Pulmonary artery endothelial cell (primary cell): ENCODE results near the gene CAMK1G. TPM values are rescaled to one million over a fixed set of nuclear protein-coding genes. Genes with fewer than 3 reads are reported as not detected.

ENCODE experiments used
- DNase-seq: peaks from one replicate; pipeline ENCODE4 v3.0.0-alpha.2; 2011; ENCODE audit warnings: low read depth, low spot score
- total RNA-seq: library from RNA; depleted of rRNA; stranded (reverse); fragments of >200 nt; gene quantifications from 2 replicates; pipeline ENCODE4 v1.2.3, GENCODE V29; 2014

CAMK1G gene
- total RNA-seq, 1 donor from 2014 or later = not detected

GRCh38 chr1:209635850-209636249 is 52.3 kb downstream of the CAMK1G start:
- DNase-seq = no peak

- DNase-seq = no peak
Measured at GRCh38 chr1:209641832-209642172, 58.3 kb downstream of the CAMK1G start.

- DNase-seq = no peak
Measured at GRCh38 chr1:209642816-209643215, 59.3 kb downstream of the CAMK1G start.

GRCh38 chr1:209643285-209644020 is 59.9 kb downstream of the CAMK1G start:
- DNase-seq = no peak

GRCh38 chr1:209645574-209646452 is 62.3 kb downstream of the CAMK1G start:
- no peak for DNase-seq

GRCh38 chr1:209646558-209646957 is 63.0 kb downstream of the CAMK1G start:
- DNase-seq = no peak

- no peak for DNase-seq
Measured at GRCh38 chr1:209647156-209647555, 63.6 kb downstream of the CAMK1G start.

GRCh38 chr1:209648346-209648745 is 64.8 kb downstream of the CAMK1G start:
- DNase-seq = no peak

- peak; percentile 97 for DNase-seq
Measured at GRCh38 chr1:209648931-209649776, 65.6 kb downstream of the CAMK1G start.

GRCh38 chr1:209650454-209650853 is 66.9 kb downstream of the CAMK1G start:
- no peak for DNase-seq

GRCh38 chr1:209651138-209651587 is 67.6 kb downstream of the CAMK1G start:
- DNase-seq = peak; percentile 43

- no peak for DNase-seq
Measured at GRCh38 chr1:209652121-209652735, 68.7 kb downstream of the CAMK1G start, which contains the start of gene LAMB3. TSS of gene LAMB3 (minus strand) at chr1:209652425. CDS start at chr1:209650944, 1,481 bp downstream.

GRCh38 chr1:209652873-209653401 is 69.4 kb downstream of the CAMK1G start:
- no peak for DNase-seq

- no peak for DNase-seq
Measured at GRCh38 chr1:209653915-209654351, 70.4 kb downstream of the CAMK1G start.

GRCh38 chr1:209655411-209656231 is 72.1 kb downstream of the CAMK1G start:
- DNase-seq = no peak

GRCh38 chr1:209657140-209657879 is 73.8 kb downstream of the CAMK1G start:
- peak; percentile 30 for DNase-seq

- DNase-seq = no peak
Measured at GRCh38 chr1:209657918-209658317, 74.4 kb downstream of the CAMK1G start.

- no peak for DNase-seq
Measured at GRCh38 chr1:209659909-209660308, 76.4 kb downstream of the CAMK1G start.

- DNase-seq = no peak
Measured at GRCh38 chr1:209661071-209661470, 77.6 kb downstream of the CAMK1G start.
